ENCODE measurements around the gene ZBTB45. TPM values are rescaled to one million over a fixed set of nuclear protein-coding genes. Genes with fewer than 3 reads are reported as not detected.

The ZBTB45 gene
- total and polyA plus RNA-seq, 9 of the 15 experiments (the other 6 are each of a cell fraction or from before 2014, with no cell fraction given): 0.08 to 16.1 (median 1.8) TPM

- TF ChIP-seq ZNF609 (CRISPR knock-in tag; IDR thresholded peaks at IDR 0.05; ENCODE audit: borderline replicate concordance): no peak
- no peak; the same call in 1 of the 2 replicates for TF ChIP-seq DIDO1 (tag; IDR thresholded peaks at IDR 0.05; ENCODE audit: low read depth)
- peak; percentile 52; the same call in 1 of the 2 replicates for TF ChIP-seq PML (IDR thresholded peaks at IDR 0.05; ENCODE audit: low read length)
- TF ChIP-seq ZFP1 (CRISPR knock-in tag; IDR thresholded peaks at IDR 0.05): no peak
- TF ChIP-seq TBL1XR1 (IDR thresholded peaks at IDR 0.05; ENCODE audit: low read length in 2 of 2): 0 out of 4 replicates have a peak, but pooled peaks of 1 of the 2 experiments have one; percentile 10
- TF ChIP-seq KDM5B (IDR thresholded peaks at IDR 0.05; ENCODE audit: insufficient replicate concordance, low read depth, low read length): peak; percentile 73
- TF ChIP-seq BMI1 (IDR thresholded peaks at IDR 0.05; ENCODE audit: low read length): peak; percentile 86
- TF ChIP-seq, protein P1, sequence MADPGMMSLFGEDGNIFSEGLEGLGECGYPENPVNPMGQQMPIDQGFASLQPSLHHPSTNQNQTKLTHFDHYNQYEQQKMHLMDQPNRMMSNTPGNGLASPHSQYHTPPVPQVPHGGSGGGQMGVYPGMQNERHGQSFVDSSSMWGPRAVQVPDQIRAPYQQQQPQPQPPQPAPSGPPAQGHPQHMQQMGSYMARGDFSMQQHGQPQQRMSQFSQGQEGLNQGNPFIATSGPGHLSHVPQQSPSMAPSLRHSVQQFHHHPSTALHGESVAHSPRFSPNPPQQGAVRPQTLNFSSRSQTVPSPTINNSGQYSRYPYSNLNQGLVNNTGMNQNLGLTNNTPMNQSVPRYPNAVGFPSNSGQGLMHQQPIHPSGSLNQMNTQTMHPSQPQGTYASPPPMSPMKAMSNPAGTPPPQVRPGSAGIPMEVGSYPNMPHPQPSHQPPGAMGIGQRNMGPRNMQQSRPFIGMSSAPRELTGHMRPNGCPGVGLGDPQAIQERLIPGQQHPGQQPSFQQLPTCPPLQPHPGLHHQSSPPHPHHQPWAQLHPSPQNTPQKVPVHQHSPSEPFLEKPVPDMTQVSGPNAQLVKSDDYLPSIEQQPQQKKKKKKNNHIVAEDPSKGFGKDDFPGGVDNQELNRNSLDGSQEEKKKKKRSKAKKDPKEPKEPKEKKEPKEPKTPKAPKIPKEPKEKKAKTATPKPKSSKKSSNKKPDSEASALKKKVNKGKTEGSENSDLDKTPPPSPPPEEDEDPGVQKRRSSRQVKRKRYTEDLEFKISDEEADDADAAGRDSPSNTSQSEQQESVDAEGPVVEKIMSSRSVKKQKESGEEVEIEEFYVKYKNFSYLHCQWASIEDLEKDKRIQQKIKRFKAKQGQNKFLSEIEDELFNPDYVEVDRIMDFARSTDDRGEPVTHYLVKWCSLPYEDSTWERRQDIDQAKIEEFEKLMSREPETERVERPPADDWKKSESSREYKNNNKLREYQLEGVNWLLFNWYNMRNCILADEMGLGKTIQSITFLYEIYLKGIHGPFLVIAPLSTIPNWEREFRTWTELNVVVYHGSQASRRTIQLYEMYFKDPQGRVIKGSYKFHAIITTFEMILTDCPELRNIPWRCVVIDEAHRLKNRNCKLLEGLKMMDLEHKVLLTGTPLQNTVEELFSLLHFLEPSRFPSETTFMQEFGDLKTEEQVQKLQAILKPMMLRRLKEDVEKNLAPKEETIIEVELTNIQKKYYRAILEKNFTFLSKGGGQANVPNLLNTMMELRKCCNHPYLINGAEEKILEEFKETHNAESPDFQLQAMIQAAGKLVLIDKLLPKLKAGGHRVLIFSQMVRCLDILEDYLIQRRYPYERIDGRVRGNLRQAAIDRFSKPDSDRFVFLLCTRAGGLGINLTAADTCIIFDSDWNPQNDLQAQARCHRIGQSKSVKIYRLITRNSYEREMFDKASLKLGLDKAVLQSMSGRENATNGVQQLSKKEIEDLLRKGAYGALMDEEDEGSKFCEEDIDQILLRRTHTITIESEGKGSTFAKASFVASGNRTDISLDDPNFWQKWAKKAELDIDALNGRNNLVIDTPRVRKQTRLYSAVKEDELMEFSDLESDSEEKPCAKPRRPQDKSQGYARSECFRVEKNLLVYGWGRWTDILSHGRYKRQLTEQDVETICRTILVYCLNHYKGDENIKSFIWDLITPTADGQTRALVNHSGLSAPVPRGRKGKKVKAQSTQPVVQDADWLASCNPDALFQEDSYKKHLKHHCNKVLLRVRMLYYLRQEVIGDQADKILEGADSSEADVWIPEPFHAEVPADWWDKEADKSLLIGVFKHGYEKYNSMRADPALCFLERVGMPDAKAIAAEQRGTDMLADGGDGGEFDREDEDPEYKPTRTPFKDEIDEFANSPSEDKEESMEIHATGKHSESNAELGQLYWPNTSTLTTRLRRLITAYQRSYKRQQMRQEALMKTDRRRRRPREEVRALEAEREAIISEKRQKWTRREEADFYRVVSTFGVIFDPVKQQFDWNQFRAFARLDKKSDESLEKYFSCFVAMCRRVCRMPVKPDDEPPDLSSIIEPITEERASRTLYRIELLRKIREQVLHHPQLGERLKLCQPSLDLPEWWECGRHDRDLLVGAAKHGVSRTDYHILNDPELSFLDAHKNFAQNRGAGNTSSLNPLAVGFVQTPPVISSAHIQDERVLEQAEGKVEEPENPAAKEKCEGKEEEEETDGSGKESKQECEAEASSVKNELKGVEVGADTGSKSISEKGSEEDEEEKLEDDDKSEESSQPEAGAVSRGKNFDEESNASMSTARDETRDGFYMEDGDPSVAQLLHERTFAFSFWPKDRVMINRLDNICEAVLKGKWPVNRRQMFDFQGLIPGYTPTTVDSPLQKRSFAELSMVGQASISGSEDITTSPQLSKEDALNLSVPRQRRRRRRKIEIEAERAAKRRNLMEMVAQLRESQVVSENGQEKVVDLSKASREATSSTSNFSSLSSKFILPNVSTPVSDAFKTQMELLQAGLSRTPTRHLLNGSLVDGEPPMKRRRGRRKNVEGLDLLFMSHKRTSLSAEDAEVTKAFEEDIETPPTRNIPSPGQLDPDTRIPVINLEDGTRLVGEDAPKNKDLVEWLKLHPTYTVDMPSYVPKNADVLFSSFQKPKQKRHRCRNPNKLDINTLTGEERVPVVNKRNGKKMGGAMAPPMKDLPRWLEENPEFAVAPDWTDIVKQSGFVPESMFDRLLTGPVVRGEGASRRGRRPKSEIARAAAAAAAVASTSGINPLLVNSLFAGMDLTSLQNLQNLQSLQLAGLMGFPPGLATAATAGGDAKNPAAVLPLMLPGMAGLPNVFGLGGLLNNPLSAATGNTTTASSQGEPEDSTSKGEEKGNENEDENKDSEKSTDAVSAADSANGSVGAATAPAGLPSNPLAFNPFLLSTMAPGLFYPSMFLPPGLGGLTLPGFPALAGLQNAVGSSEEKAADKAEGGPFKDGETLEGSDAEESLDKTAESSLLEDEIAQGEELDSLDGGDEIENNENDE (IDR thresholded peaks at IDR 0.05; ENCODE audit: low read depth, low read length): no peak
- 0 out of 2 replicates have a peak, but pooled peaks have one; percentile 17 for TF ChIP-seq ZBTB17 (CRISPR knock-in tag; IDR thresholded peaks at IDR 0.05)
Observed at GRCh38 chr19:58475714-58476497, 43.7 kb downstream of the ZBTB45 start, which contains the start of gene ZNF446 (continued).

All from K562 (cell line).